NCI-H774 (cell line): ENCODE results near the gene CARD16.
"Not testable (repeated sequence)": the region's sequence is repeated elsewhere in the genome, so short reads cannot be mapped to it uniquely, and the experiment has no call there.

Experiments
- DNase-seq: peaks from one replicate; lab custom pipeline; 2025; lab: John Stamatoyannopoulos, UW

CARD16 gene

DNA sequence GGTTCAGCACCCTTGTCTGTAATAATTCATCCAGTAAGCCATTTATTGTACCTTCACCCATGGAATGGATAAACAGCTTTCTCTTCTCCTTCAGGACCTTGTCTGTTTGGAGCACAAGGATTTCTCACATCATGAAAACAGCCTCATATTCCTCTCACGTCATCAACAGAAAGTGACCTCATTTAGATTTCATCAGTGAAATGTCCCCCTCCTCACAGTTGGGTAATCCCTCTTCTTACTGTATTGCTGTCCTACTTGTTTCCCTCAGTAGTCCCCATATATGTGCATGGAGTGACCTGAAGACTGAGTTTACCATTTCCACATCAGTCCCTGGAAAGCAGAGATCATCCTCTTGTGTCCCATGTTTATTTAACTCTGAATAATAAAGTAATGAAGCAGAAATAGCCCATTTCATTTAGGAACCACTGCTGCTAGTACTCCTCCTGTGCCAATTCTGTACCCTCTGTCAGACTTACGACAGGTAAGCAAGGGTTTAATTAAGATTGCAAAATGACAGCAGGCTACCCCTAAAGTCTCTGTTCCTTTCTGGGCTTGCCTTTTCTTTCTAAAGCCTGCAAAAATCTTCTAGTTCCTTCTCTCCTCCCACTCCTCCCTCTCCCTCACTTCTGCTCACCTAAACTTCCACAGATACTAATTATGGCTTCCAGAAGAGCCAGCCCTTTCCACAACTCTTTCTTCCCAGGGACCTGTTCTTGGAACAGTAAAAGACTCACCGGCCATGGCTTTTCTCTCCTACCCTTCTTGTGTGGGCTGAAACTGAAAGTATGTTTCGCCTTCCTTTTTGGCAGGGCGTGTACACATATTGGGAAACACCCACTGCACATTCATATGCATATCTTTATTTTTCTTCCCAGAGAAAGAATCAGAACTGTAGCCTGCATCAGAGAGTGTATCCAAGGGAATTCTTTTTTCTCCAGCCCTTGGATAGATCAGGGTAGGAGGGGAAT lies at the start of gene CARD16:
Gene CARD16, minus strand, starts transcription at position 779 of the 968 bp plus-strand sequence. Its CDS starts 38 bp downstream, at position 741.
- DNase-seq = peak; percentile 8

DNA sequence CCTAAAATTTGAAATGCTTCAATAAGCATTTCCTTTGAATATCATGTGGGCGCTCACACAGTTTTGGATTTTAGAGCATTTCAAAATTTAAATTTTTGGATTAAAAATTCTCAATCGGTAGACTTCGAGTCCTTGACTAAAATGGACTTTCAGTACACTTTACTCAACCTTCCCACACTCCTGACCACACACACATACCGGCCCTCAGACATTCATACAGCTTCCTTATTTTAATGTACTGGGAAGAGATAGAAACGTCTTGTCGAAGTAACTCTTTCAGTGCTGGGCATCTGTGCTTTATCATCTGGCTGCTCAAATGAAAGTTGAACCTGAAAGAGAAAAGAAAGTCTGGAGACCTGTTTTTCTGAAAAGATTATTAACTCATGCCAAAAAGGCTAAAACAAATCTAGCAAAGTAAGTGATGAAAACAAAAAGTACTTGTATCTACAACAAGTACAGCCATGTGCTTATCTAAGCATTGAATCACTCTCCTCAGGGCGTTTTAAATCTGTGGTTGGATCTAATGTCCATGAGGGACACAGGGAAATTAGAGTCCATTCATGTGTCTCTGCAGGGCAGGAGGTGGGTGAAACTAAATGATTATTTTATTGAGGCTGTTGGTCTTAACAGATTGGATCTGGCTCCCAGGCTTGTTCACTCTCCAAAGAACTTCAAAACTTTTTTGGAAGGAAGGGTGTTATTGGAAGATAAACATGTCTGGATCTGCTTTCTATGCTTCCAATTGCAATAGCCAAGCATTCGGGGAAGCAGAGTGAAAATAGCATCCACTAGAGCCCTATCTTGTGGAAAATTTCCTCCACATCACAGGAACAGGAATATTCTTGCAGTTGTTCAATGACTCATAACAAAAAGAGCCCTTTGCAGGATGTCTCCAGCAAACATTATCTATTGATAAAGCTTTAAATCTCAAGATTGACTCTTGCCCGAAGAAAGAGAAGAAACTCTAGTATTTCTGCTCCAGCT lies 47.4 kb upstream of the CARD16 start:
- DNase-seq = no peak

DNA sequence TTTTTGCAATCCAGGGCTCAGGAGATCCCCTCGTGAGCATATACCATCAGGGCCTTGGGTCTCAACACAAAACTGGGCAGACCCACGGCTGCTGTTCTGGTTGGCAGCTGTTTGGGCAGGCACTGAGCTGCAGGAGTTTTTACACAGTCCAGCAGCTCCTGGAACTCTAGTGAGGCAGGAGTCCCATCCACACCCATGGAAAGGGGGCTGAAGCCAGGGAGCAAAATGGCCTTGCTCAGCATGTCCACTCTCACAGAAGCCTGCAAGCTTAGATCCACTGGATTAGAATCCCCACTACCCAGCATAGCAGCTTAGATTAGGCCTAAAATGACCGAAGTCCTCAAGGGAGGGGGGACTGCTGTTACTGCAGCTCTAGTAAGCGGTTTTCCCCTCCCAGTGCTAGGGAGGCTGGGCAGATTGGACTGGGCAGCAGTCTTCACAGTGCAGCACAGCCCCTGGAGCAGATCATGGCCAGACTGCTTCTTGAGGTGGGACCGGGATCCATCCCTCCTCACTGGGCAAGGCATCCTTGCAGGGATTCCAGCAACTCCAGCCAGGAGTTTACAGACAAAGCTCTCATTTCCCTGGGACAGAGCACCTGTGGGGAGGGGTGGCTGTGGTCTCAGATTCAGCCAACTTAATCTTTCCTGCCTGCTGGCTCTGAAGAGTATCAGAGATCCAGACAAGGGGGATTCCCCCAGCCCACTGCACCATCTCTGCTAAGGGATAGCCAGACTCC lies 36.4 kb upstream of the CARD16 start:
- DNase-seq = no peak

DNA sequence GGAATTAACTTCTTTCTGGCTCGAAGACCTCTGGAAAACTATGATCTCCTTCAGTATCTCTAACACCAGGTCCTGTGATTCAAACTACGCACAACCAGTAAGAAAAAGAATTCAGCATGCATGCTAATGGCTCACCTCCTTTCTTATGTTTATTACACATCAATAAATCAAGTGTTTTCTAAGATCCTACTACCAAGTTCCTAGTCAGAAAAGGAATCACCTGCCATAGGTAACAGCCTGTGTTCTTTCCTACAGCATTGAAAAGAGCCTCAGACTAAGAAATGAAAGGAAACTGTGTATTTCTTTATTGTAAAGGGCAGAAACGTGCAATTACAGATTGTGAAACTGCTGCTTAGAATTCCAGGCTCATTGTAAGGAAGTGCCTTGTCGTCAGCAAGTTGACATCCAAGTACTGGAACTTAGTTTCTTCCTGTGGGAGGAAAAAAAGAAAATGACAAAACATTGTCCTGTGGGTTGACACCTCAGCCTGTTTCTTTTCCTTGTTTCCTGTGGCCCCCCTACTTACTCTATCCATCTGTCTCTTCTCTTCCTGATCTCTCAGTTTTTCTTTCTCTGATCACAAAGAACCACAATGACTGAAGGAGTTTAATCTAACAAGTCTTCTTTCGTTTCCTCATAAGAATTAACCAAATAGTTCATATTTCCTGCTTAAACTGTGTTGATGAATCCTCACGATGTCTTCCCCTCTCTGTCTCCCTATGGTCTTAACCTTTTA lies 35.2 kb upstream of the CARD16 start:
- not testable (repeated sequence) for DNase-seq

DNA sequence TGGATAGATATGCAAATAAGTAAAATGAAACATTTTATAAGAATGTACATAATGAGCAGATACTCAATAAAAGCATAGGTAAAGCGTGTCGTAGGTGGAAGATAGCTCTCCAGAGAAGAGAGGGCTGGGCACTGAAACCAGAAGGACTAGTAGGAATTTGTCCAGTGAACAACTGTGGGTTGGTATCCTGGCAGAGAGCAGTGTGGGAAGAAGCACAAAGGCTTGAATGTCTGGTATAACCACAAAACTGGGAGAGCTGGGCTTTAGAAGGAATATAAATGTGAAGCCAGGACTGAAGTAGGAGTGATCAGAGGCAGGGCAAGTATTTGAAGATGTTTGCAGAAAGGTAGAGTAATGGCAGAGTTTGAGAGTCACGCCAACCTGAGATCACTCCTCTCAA lies 33.1 kb upstream of the CARD16 start:
- no peak for DNase-seq

DNA sequence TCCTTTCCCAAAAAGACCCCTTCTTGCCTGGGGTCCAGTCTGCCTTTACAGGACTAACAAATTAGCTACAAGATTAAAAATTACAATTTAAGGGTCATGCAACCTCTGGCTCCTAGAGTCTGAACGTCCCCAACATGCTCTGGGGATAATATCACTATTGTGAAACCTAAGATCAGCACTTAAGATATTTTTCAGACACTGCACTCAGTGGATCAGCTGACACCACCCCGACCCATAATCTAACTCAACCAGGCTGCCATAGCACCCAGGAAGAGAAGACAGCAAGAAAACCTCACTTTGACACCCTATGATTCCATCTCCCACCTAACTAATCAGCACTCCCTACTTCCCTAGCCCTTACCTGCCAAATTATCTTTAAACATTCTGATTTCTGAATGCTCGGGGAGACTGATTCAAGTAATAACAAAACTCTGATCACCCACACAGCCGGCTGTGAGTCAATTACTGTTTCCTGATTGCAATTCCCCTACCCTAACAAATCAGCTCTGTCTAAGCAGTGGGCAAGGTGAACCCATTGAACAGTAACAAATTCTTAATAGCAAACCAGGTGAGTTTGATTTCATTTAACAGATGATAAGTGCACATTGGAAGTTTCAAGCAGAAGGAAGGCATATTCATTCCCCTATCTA lies 32.1 kb upstream of the CARD16 start:
- not testable (repeated sequence) for DNase-seq

DNA sequence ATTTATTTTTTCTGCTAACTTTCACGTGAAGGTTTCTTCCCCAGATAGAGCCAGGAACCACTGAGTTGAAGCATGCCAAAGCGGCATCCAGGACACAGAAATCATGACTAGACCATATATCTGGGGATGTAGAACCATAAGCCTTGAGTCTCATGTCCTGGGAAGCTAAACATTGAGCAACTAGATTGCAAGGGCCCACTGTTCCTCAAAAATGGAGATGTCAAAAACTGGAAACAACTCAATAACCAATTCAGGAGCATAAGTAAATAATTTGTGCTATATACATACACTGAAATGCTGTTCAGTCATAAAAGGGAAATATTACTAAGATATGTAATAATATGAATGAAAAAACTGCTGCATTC lies 29.0 kb upstream of the CARD16 start:
- DNase-seq = no peak

DNA sequence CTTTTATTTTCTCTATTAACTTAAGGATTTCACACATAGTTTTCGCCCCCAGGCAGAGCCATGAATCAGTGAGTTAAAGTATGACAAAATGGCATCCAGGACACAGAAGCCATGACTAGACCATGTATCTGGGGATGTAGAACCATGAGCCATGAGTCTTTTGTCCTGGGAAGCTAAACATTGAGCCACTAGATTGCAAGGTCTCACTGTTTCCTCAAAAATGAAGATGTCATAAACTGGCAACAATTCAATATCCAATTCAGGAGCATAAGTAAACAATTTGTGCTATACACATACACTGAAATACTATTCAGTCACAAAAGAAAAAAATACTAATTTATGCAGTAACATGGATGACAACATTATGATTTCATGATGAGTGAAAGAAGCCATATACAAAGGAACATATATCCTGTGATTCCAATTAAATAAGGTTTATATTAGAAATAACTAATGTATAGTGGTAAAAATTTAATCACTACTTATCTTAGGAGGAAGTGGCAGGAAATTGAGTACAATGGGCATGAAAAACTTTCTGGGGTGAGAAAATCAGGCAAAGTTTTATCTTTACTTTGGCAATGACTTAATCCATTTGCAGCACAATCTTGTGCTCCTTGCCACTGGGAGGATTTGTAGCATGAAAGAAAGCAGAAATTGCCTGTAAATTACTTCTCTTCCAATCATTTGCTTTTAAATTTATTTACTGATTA lies 28.5 kb upstream of the CARD16 start:
- no peak for DNase-seq

DNA sequence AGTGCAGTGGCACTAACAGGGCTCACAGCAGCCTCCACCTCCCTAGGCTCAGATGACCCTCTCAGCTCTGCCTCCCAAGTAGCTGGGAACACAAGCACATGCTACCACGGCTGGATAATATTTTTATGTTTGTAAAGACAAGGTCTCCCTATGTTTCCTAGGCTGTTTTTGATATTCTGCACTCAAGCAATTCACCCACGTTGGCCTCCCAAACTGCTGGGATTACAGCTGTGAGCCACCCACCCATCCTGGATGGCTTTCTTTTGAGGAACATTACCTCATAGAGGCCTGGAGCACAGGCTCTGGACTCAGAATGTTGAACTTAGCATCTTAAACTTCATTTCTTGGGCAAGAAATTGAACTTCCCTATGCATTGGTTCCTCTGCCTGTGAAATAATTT lies 26.9 kb upstream of the CARD16 start:
- DNase-seq = not testable (repeated sequence)

DNA sequence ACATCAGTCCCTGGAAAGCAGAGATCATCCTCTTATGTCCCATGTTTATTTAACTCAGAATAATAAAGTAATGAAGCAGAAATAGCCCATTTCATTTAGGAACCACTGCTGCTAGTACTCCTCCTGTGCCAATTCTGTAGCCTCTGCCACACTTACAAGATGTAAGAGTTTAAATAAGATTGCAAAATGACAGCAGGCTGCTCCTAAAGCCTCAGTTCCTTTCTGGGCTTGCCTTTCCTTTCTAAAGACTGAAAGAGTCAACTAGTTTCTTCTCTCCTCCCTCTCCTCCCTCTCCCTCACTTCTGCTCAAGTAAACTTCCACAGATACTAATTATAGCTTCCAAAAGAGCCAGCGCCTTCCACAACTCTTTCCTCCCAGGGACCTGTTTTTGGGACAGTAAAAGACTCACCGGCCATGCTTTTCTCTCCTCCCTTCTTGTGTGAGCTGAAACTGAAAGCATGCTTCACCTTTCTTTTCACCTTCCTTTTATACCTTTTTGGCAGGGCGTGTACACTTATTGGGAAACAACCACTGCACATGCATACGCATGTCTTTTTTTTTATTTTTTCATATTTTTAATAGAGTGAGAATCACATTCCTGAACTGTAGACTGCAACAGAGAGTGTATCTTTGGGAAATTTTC lies 26.1 kb upstream of the CARD16 start:
- no peak for DNase-seq

DNA sequence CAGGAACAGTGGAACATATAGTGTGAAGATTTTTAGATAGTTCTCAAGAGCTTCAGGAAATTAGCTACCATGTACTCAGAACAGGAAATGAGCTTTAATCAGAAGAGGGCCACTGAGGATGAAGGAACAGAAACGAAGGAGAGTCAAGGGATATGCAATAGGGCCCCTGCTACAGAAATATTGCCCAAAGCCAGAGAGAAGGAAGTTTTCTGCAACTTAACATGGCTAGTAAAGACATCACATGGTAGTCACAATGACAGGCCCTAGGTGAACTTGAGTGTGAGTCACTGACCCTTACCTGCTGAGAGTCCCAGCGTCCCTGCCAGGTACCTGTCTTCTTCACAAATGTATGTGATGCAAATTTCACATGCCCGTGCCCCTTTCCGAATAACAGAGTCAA lies 25.2 kb upstream of the CARD16 start:
- DNase-seq = no peak

DNA sequence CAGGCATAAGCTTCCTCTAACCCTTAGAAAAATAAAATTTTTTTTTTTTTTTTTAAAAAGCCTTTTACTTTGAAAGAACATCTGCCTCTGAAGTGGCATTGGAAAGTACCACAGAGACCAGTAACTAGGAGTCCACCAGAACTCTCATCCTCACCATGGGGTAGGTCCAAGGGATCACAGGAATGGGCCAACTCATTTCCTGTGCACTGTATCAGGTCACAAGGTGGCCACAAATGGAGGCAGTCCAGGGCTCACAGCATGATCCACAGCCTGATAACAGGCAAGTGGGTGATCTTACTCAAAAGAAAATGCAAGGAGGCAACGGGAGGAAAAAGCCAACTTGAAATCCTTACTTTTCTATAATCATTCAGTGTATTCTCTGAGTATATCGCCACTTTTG lies 24.6 kb upstream of the CARD16 start:
- DNase-seq = not testable (repeated sequence)

DNA sequence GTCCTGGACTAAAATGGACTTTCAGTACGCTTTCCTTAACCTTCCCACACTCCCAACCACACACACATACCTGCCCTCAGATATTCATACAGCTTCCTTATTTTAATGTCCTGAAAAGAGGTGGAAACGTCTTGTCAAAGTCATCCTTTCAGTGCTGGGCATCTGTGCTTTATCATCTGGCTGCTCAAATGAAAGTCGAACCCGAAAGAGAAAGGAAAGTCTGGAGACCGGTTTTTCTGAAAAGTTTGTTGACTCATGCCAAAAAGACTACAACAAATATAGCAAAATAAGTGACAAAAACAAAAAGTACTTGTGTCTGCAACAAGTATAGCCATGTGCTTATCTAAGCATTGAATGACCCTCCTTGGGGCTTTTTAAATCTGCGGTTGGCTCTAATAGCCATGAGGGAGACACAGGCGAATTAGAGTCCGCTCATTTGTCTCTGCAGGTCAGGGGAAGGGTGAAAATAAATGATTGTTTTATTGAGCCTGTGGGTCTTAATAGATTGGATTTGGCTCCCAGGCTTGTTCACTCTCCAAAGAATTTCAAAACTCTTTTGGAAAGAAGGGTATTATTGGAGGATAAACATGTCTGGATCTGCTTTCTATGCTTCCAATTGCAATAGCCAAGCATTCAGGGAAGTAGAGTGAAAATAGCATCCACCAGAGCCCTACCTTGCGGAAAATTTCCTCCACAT lies 18.3 kb upstream of the CARD16 start:
- DNase-seq = not testable (repeated sequence)

DNA sequence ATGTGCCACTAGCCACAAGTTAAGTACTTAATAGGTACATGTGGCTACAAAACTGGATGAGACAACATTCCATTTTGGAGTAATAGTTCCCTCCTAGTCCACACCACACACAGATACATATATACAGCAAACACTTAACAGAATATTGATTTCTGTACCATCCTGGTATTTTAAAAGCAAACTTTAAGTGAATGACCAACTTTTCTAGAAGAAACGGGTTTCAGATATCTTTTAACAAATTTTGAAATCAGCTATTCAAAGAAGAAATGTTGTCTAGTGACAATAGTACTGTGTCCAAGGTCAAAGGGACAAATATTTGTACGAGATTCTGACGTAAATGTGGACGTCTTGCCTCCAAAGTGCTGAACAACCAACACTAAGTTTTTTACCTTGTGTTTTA lies 12.3 kb upstream of the CARD16 start:
- DNase-seq = no peak

DNA sequence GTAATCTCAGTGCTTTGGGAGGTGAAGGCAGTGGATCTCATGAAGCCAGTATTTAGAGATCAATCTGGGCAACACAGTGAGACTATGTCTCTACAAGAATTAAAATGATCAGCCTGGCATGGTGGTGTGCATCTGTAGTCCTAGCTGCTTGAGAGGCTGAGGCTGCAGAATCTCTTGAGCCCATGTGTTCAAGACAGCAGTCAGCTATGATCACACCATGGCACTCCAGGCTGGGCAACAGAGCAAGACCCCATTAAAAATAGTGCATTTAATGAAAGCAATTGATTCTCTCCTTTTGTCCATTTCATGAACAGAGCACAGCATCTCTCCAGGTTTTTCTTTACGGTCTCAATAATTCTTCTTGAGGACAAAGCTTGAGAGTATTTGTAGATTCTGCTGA lies 11.3 kb upstream of the CARD16 start:
- no peak for DNase-seq

DNA sequence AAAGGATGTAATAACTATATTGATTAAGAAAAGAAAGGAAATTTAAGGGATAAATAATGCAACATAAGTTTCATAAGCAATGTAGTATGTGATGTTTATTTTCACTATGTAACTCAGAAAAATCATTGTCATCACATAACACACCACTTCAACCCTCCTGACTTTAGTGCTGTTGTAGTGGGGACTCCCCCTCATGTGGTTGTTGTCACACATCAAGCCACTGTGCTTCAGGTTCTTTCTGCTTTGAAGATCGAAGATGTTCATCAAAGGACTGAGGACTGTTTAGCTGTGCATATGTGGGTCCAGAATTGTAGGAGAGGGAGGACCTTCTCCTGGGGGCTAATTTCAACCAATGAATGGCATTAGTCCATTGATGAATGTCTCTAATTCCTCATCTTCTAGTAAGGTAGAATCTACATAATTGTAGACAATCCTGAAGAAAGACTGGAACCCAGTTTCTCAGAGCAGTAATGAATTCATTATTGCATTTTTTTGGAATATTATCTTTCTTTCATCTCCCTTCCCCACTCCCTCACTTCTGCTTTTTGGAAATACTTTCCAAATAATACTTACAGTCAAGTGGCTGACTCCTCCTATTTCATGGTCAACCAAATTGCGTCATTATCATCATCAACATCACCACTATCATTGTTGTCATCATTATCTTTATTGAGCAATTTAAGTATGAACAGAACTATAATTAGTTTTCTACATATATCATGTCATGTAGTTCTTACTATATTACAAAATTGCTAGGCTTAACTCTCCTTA lies 9.8 kb upstream of the CARD16 start:
- DNase-seq = no peak

DNA sequence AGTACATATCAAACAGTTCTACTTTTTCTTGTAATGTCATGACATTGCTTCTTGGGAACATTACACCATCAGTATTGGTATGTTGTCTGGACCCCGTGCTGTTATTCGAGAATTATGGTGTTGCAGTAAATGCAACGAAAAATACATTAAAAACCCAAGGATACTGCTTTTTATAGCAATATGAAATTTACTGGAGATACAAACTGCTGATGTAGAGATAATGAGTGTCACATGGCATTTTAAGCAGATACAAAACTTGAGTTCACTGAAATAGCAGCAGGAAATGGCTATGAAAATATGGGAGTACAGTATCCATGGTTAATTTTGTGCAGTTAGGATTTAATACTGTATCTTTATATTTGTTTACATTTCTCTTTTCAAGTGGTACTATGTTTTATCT lies 7.4 kb upstream of the CARD16 start:
- DNase-seq = no peak

DNA sequence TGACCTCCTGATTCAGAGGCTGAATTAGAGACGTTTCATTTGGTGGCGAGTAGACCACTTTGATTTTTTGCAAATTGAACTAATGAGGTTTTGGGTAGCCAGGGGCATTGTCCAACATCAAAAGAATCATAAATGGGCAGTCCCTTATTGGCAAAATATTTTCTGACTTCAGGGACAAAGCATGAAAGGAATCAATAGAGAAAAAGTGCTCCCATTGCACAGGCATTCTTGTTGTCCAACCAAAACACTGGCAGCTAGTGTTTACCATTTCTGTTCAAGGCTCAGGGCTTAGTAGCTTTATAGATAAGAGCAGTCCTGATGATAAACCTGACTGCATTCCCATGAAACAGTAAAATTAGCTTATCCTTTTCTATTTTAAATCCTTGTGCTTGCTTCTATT lies 6.4 kb upstream of the CARD16 start:
- no peak for DNase-seq
